H9 (cell line): ENCODE data around the gene GPN3. TPM values are rescaled to one million over a fixed set of nuclear protein-coding genes. Genes with fewer than 3 reads are reported as not detected.

Source experiments
- DNase-seq: peaks from one replicate; pipeline ENCODE4 v3.0.0-alpha.2; 2017
- H2AFZ ChIP-seq: one replicate; pipeline ENCODE4 v1.6.1; 2013; ENCODE audit warnings: mild to moderate bottlenecking, low read length, control low read depth, moderate library complexity
- H2AK5ac ChIP-seq: 2 replicates; pipeline ENCODE4 v1.6.1; 2013; ENCODE audit warnings: low read length, control low read depth, mixed read lengths; ENCODE audit not compliant: insufficient read length
- H2BK120ac ChIP-seq: one replicate; pipeline ENCODE4 v1.6.1; 2013; ENCODE audit warnings: low read depth, mild to moderate bottlenecking, low read length, control low read depth, inconsistent platforms; ENCODE audit not compliant: poor library complexity, severe bottlenecking
- H2BK12ac ChIP-seq: 2 replicates; pipeline ENCODE4 v1.6.1; 2013; ENCODE audit warnings: low read length, control low read depth, mixed read lengths, low read depth; ENCODE audit not compliant: insufficient read length
- H2BK15ac ChIP-seq: 2 replicates; pipeline ENCODE4 v1.6.1; 2013; ENCODE audit warnings: low read depth, low read length, control low read depth
- H2BK20ac ChIP-seq: one replicate; pipeline ENCODE4 v1.6.1; 2013; ENCODE audit warnings: low read depth, mild to moderate bottlenecking, low read length, control low read depth, inconsistent platforms; ENCODE audit not compliant: poor library complexity, severe bottlenecking
- H2BK5ac ChIP-seq: 2 replicates; pipeline ENCODE4 v1.6.1; 2013; ENCODE audit warnings: low read length, control low read depth, mixed read lengths; ENCODE audit not compliant: insufficient read length
- H3K14ac ChIP-seq: 2 replicates; pipeline ENCODE4 v1.6.1; 2013; ENCODE audit warnings: low read length, control low read depth; ENCODE audit not compliant: insufficient read depth
- H3K18ac ChIP-seq: 2 replicates; pipeline ENCODE4 v1.6.1; 2013; ENCODE audit warnings: low read depth, mild to moderate bottlenecking, mixed read lengths, low read length, control low read depth; ENCODE audit not compliant: insufficient read length
- H3K23ac ChIP-seq: 2 replicates; pipeline ENCODE4 v1.6.1; 2013; ENCODE audit warnings: low read length, control low read depth, mixed read lengths, low read depth; ENCODE audit not compliant: insufficient read length
- H3K23me2 ChIP-seq: 2 replicates; pipeline ENCODE4 v1.6.1; 2013; ENCODE audit warnings: low read depth, mild to moderate bottlenecking, mixed read lengths, low read length, control low read depth; ENCODE audit not compliant: insufficient read length, poor library complexity, severe bottlenecking
- H3K27ac ChIP-seq: 2 replicates; pipeline ENCODE4 v1.5.1; 2013; ENCODE audit warnings: low read length, control low read depth, mixed read lengths, low read depth; ENCODE audit not compliant: insufficient read length
- H3K27me3 ChIP-seq: 2 replicates; pipeline ENCODE4 v1.6.1; 2013; ENCODE audit warnings: low read length, control low read depth, inconsistent platforms; ENCODE audit not compliant: insufficient read depth
- H3K4ac ChIP-seq: 2 replicates; pipeline ENCODE4 v1.6.1; 2013; ENCODE audit warnings: low read depth, mild to moderate bottlenecking, control low read depth, inconsistent platforms, low read length, moderate library complexity
- H3K4me1 ChIP-seq: 2 replicates; pipeline ENCODE4 v1.6.1; 2013; ENCODE audit warnings: low read length, control low read depth, inconsistent platforms; ENCODE audit not compliant: insufficient read depth
- H3K4me2 ChIP-seq: 2 replicates; pipeline ENCODE4 v1.6.1; 2013; ENCODE audit warnings: low read length, control low read depth, mixed read lengths; ENCODE audit not compliant: insufficient read length, insufficient read depth
- H3K56ac ChIP-seq: 2 replicates; pipeline ENCODE4 v1.6.1; 2013; ENCODE audit warnings: low read depth, mild to moderate bottlenecking, mixed read lengths, low read length, control low read depth; ENCODE audit not compliant: insufficient read length
- H3K79me1 ChIP-seq: 2 replicates; pipeline ENCODE4 v1.6.1; 2013; ENCODE audit warnings: low read depth, mild to moderate bottlenecking, moderate library complexity, low read length, control low read depth, inconsistent platforms; ENCODE audit not compliant: insufficient read depth, poor library complexity, severe bottlenecking
- H3K79me2 ChIP-seq: 2 replicates; pipeline ENCODE4 v1.6.1; 2013; ENCODE audit warnings: low read length, control low read depth, inconsistent platforms; ENCODE audit not compliant: insufficient read depth
- H3K9ac ChIP-seq: 2 replicates; pipeline ENCODE4 v1.6.1; 2013; ENCODE audit warnings: low read length, control low read depth, mixed read lengths; ENCODE audit not compliant: insufficient read length; ENCODE audit errors: extremely low read depth
- H3K9me3 ChIP-seq: one replicate; pipeline ENCODE4 v1.6.1; 2013; ENCODE audit warnings: low read depth, low read length, inconsistent platforms; ENCODE audit not compliant: control insufficient read depth
- H3T11ph ChIP-seq: one replicate; pipeline ENCODE4 v1.6.1; 2013; ENCODE audit warnings: mild to moderate bottlenecking, low read length, control low read depth, inconsistent platforms
- H4K20me1 ChIP-seq: one replicate; pipeline ENCODE4 v1.6.1; 2013; ENCODE audit not compliant: control insufficient read depth, insufficient read length, insufficient read depth
- H4K5ac ChIP-seq: 2 replicates; pipeline ENCODE4 v1.6.1; 2013; ENCODE audit warnings: low read depth, mild to moderate bottlenecking, mixed read lengths, low read length, control low read depth; ENCODE audit not compliant: insufficient read length
- H4K8ac ChIP-seq: replicated peaks from 2 replicates; pipeline ENCODE4 v1.6.1; 2013; ENCODE audit warnings: low read length, control low read depth, mixed read lengths, low read depth; ENCODE audit not compliant: insufficient read length
- H4K91ac ChIP-seq: 2 replicates; pipeline ENCODE4 v1.6.1; 2013; ENCODE audit warnings: low read depth, mild to moderate bottlenecking, moderate library complexity, mixed read lengths, low read length, control low read depth; ENCODE audit not compliant: insufficient read length
- H3K27ac Mint-ChIP-seq, 3 experiments: 2 replicates in 2 of 3; 3 replicates in 1 of 3; pipeline ENCODE4 v1.8.0; 2020 to 2021; ENCODE audit warnings: mixed read lengths in 3 of 3, mild to moderate bottlenecking in 1 of 3, moderate library complexity in 1 of 3
- H3K27me3 Mint-ChIP-seq: 2 replicates; pipeline ENCODE4 v1.8.0; 2021; ENCODE audit warnings: low read depth, mild to moderate bottlenecking, moderate library complexity, mixed read lengths
- H3K36me3 Mint-ChIP-seq, 3 experiments: 2 replicates in 2 of 3; 3 replicates in 1 of 3; pipeline ENCODE4 v1.8.0; 2020 to 2021; ENCODE audit warnings: low read depth in 3 of 3, mixed read lengths in 3 of 3; ENCODE audit not compliant: insufficient read depth in 1 of 3
- H3K4me1 Mint-ChIP-seq, 2 experiments: 2 replicates each; pipeline ENCODE4 v1.8.0; 2020; ENCODE audit warnings: mixed read lengths in 2 of 2
- H3K4me3 Mint-ChIP-seq, 2 experiments: 2 replicates in 1 of 2; 3 replicates in 1 of 2; pipeline ENCODE4 v1.8.0; 2020 to 2021; ENCODE audit warnings: mild to moderate bottlenecking in 2 of 2, mixed read lengths in 2 of 2, moderate library complexity in 1 of 2
- H3K9me3 Mint-ChIP-seq, 2 experiments: 2 replicates in 1 of 2; 3 replicates in 1 of 2; pipeline ENCODE4 v1.8.0; 2020; ENCODE audit warnings: mild to moderate bottlenecking in 2 of 2, mixed read lengths in 2 of 2, moderate library complexity in 1 of 2
- CTCF ChIP-seq: fragments of 200-600 bp; sonication (generic); conservative IDR thresholded peaks from 3 replicates; pipeline ENCODE4 v1.8.0; 2021; ENCODE audit warnings: antibody characterized with exemption, mild to moderate bottlenecking
- WGBS: extraction: QIAGEN DNeasy Blood & Tissue Kit; methylation state at CpG from one replicate; pipeline ENCODE4 v1.1.7; 2013; ENCODE audit warnings: missing lambda C conversion rate, low lambda C conversion rate, mixed read lengths; ENCODE audit not compliant: insufficient read length; ENCODE audit errors: extremely low coverage; 5-methylcytosine and 5-hydroxymethylcytosine counted together
- total RNA-seq: library from RNA; stranded (reverse); gene quantifications from 2 replicates; pipeline ENCODE4 v1.2.1, GENCODE V29; 2021

Gene GPN3
- total RNA-seq, 1 experiment from 2014 or later, result 45.3 TPM

- no peaks in the 10 kb centered on the region for H4K20me1 ChIP-seq
- no peak overlapping the region for H3K23ac ChIP-seq
- no peak for DNase-seq
- no peak overlapping the region for H3K27ac ChIP-seq
- no peak overlapping the region for H4K5ac ChIP-seq
- no peaks in the 10 kb centered on the region for H3K27me3 ChIP-seq
- H3K36me3 Mint-ChIP-seq, result no peaks in the 10 kb centered on the region
- H3K4me2 ChIP-seq, result no peak overlapping the region
- H3K9ac ChIP-seq, result no peak overlapping the region
- no peaks in the 10 kb centered on the region for H3K79me2 ChIP-seq
- H3K4ac ChIP-seq, result no peak overlapping the region
- no peak overlapping the region for H3T11ph ChIP-seq
- H2AK5ac ChIP-seq, result no peak overlapping the region
- no peak overlapping the region for H3K56ac ChIP-seq
- WGBS, result no CpG with 5 or more reads among the region's 3 CpGs
- H3K27ac Mint-ChIP-seq, result no peak overlapping the region
- no peak overlapping the region for H2BK15ac ChIP-seq
- H3K4me1 ChIP-seq, result peaks cover 6% of the 10 kb centered on the region; the same call in 1 of the 2 replicates
- H3K27me3 Mint-ChIP-seq, result no peaks in the 10 kb centered on the region
- no peak overlapping the region for H2BK5ac ChIP-seq
- H2BK120ac ChIP-seq, result no peak overlapping the region
- H3K18ac ChIP-seq, result no peak overlapping the region
- no peak overlapping the region for H4K91ac ChIP-seq
- H2BK20ac ChIP-seq, result no peak overlapping the region
- H3K9me3 ChIP-seq, result no peaks in the 10 kb centered on the region
- no peaks in the 10 kb centered on the region; a peak in 1 of 5 replicates for H3K9me3 Mint-ChIP-seq
- TF ChIP-seq CTCF, result no peak
- H2BK12ac ChIP-seq, result no peak overlapping the region
- H3K4me3 Mint-ChIP-seq, result no peak overlapping the region
- H3K14ac ChIP-seq, result no peak overlapping the region
- H3K23me2 ChIP-seq, result no peaks in the 10 kb centered on the region
- H3K4me1 Mint-ChIP-seq, result peaks cover 6 to 14% of the 10 kb centered on the region in 2 experiments
- no peaks in the 10 kb centered on the region for H3K79me1 ChIP-seq
- H2AFZ ChIP-seq, result no peak overlapping the region
- no peak overlapping the region for H4K8ac ChIP-seq
These were observed 41.7 kb downstream of the GPN3 start for GRCh38 chr12:110426406-110426805.
